H1 (cell line): Measurements from ENCODE around the gene RPUSD1. TPM values are rescaled to one million over a fixed set of nuclear protein-coding genes. Genes with fewer than 3 reads are reported as not detected.

Source experiments
- CTCF ChIA-PET: fragments of 300-600 bp; sonication (Branson Sonifier 250); formaldehyde crosslinking; loops from one replicate; lab custom pipeline; 2021; ENCODE audit not compliant: partially characterized antibody; lab: Charles Lee
- POLR2A ChIA-PET: fragments of 300-600 bp; sonication (Branson Sonifier 250); formaldehyde crosslinking; loops from one replicate; lab custom pipeline; 2021; ENCODE audit warnings: inconsistent platforms; ENCODE audit not compliant: partially characterized antibody; lab: Charles Lee
- DNase-seq, 2 experiments: peaks; one replicate each; pipeline versions ENCODE4 v3.0.0 to v3.0.0-alpha.2; 2010 to 2022; ENCODE audit warnings: low spot score in 2 of 2, low read depth in 1 of 2, mixed read lengths in 1 of 2
- FAIRE-seq: peaks from 2 replicates; lab custom pipeline; 2011; peaks lifted over from hg19 to GRCh38; lab: Jason Lieb, UNC
- H2AFZ ChIP-seq: 2 replicates; pipeline ENCODE4 v1.8.1; 2012; ENCODE audit warnings: low read length, inconsistent platforms
- H2AK5ac ChIP-seq: 2 replicates; pipeline ENCODE4 v1.6.1; 2013; ENCODE audit warnings: low read depth, low read length
- H2BK120ac ChIP-seq: replicated peaks from 2 replicates; pipeline ENCODE3; 2013; ENCODE audit warnings: low read depth, low read length, inconsistent platforms
- H2BK12ac ChIP-seq: 2 replicates; pipeline ENCODE4 v1.6.1; 2013; ENCODE audit warnings: low read depth, low read length
- H2BK15ac ChIP-seq: 2 replicates; pipeline ENCODE4 v1.6.1; 2013; ENCODE audit warnings: low read length
- H2BK20ac ChIP-seq: 2 replicates; pipeline ENCODE4 v1.6.1; 2013; ENCODE audit warnings: low read length
- H2BK5ac ChIP-seq: 2 replicates; pipeline ENCODE4 v1.6.1; 2013; ENCODE audit warnings: low read depth, low read length
- H3K14ac ChIP-seq: 2 replicates; pipeline ENCODE4 v1.6.1; 2013; ENCODE audit warnings: inconsistent platforms; ENCODE audit not compliant: insufficient read length
- H3K18ac ChIP-seq: 2 replicates; pipeline ENCODE4 v1.6.1; 2013; ENCODE audit warnings: low read length; ENCODE audit errors: extremely low read depth
- H3K23ac ChIP-seq: 2 replicates; pipeline ENCODE4 v1.6.1; 2013; ENCODE audit warnings: inconsistent platforms; ENCODE audit not compliant: insufficient read length
- H3K23me2 ChIP-seq: 2 replicates; pipeline ENCODE4 v1.6.1; 2013; ENCODE audit warnings: low read depth, low read length
- H3K27ac ChIP-seq: 2 replicates; pipeline ENCODE4 v1.6.1; 2011; ENCODE audit warnings: low read depth, low read length, inconsistent platforms
- H3K27me3 ChIP-seq, 4 experiments: replicated peaks in 1 of 4; 1 replicate in 1 of 4; 2 replicates in 3 of 4; pipeline versions ENCODE4 v1.6.1 to v1.8.1; 2011 to 2013; ENCODE audit warnings: low read length in 3 of 4, mild to moderate bottlenecking in 3 of 4, inconsistent platforms in 2 of 4, mixed read lengths in 2 of 4, moderate library complexity in 1 of 4; ENCODE audit not compliant: control insufficient read depth in 3 of 4, insufficient read depth in 3 of 4; ENCODE audit errors: extremely low read depth in 1 of 4
- H3K36me3 ChIP-seq, 4 experiments: 2 replicates each; pipeline versions ENCODE4 v1.6.1 to v1.8.1; 2011 to 2013; ENCODE audit warnings: mild to moderate bottlenecking in 4 of 4, low read length in 3 of 4, moderate library complexity in 2 of 4, control low read depth in 1 of 4, inconsistent platforms in 1 of 4; ENCODE audit not compliant: insufficient read depth in 4 of 4, control insufficient read depth in 2 of 4
- H3K4ac ChIP-seq: replicated peaks from 2 replicates; pipeline ENCODE3; 2013; ENCODE audit warnings: low read length, low read depth, mixed read lengths, inconsistent platforms; ENCODE audit not compliant: insufficient read length
- H3K4me1 ChIP-seq, 4 experiments: replicated peaks in 1 of 4; 1 replicate in 1 of 4; 2 replicates in 3 of 4; pipeline versions ENCODE4 v1.6.1 to v1.8.1; 2011 to 2013; ENCODE audit warnings: low read length in 3 of 4, inconsistent platforms in 2 of 4, mixed read lengths in 1 of 4; ENCODE audit not compliant: insufficient read depth in 4 of 4, control insufficient read depth in 3 of 4
- H3K4me2 ChIP-seq, 2 experiments: 2 replicates each; pipeline versions ENCODE4 v1.6.1 to v1.8.1; 2011 to 2013; ENCODE audit warnings: low read depth in 2 of 2, low read length in 2 of 2, control low read depth in 1 of 2, inconsistent platforms in 1 of 2, mild to moderate bottlenecking in 1 of 2; ENCODE audit not compliant: insufficient read depth in 1 of 2
- H3K4me3 ChIP-seq, 4 experiments: fragments of 200-600, 300-600 bp in 1 of 4; sonication (generic), shearing (Covaris generic), sonication (Bioruptor Twin) in 1 of 4; 2 replicates each; pipeline versions ENCODE4 v1.5.1 to v1.8.1; 2011 to 2016; ENCODE audit warnings: low read length in 4 of 4, low read depth in 3 of 4, control low read depth in 2 of 4, inconsistent platforms in 2 of 4, mild to moderate bottlenecking in 2 of 4, mixed read lengths in 1 of 4, moderate library complexity in 1 of 4; ENCODE audit not compliant: insufficient read depth in 2 of 4; ENCODE audit errors: extremely low read depth in 1 of 4
- H3K56ac ChIP-seq: replicated peaks from 2 replicates; pipeline ENCODE3; 2013; ENCODE audit warnings: low read depth, mild to moderate bottlenecking, mixed read lengths, low read length, inconsistent platforms; ENCODE audit not compliant: insufficient read length
- H3K79me1 ChIP-seq: 2 replicates; pipeline ENCODE4 v1.6.1; 2013; ENCODE audit warnings: low read depth, low read length, control low read depth
- H3K79me2 ChIP-seq, 2 experiments: 2 replicates each; pipeline versions ENCODE4 v1.6.1 to v1.8.1; 2012 to 2013; ENCODE audit warnings: low read length in 2 of 2, mild to moderate bottlenecking in 2 of 2, inconsistent platforms in 1 of 2; ENCODE audit not compliant: insufficient read depth in 2 of 2, control insufficient read depth in 1 of 2
- H3K9ac ChIP-seq, 4 experiments: replicated peaks in 1 of 4; 1 replicate in 1 of 4; 2 replicates in 3 of 4; pipeline versions ENCODE4 v1.6.1 to v1.8.1; 2011 to 2013; ENCODE audit warnings: low read depth in 3 of 4, low read length in 3 of 4, control low read depth in 2 of 4, mild to moderate bottlenecking in 2 of 4, moderate library complexity in 2 of 4, inconsistent platforms in 1 of 4; ENCODE audit errors: extremely low read depth in 1 of 4
- H3K9me3 ChIP-seq, 2 experiments: 2 replicates each; pipeline versions ENCODE4 v1.6.1 to v1.8.1; 2012 to 2013; ENCODE audit warnings: mild to moderate bottlenecking in 2 of 2, moderate library complexity in 2 of 2, control low read depth in 1 of 2, inconsistent platforms in 1 of 2, low read depth in 1 of 2, low read length in 1 of 2, mixed read lengths in 1 of 2; ENCODE audit not compliant: insufficient read depth in 2 of 2
- H4K20me1 ChIP-seq, 2 experiments: replicated peaks in 1 of 2; 2 replicates each; pipeline versions ENCODE3 to v1.8.1; 2011 to 2013; ENCODE audit warnings: inconsistent platforms in 2 of 2, low read length in 2 of 2, mild to moderate bottlenecking in 1 of 2; ENCODE audit not compliant: insufficient read depth in 2 of 2, control insufficient read depth in 1 of 2
- H4K5ac ChIP-seq: 2 replicates; pipeline ENCODE4 v1.6.1; 2013; ENCODE audit warnings: low read length, low read depth, mixed read lengths, inconsistent platforms; ENCODE audit not compliant: insufficient read length
- H4K8ac ChIP-seq: 2 replicates; pipeline ENCODE4 v1.8.0; 2013; ENCODE audit warnings: mild to moderate bottlenecking, moderate library complexity, low read length, inconsistent platforms; ENCODE audit not compliant: insufficient read depth; ENCODE audit errors: extremely low read depth
- H4K91ac ChIP-seq: replicated peaks from 2 replicates; pipeline ENCODE3; 2013; ENCODE audit warnings: low read length, mixed read lengths, inconsistent platforms; ENCODE audit not compliant: insufficient read length
- ATF2 ChIP-seq: IDR thresholded peaks from 2 replicates; pipeline ENCODE4 v1.6.1; 2012; ENCODE audit warnings: low read length, inconsistent platforms
- ATF3 ChIP-seq: IDR thresholded peaks from 2 replicates; pipeline ENCODE4 v1.6.1; 2011; ENCODE audit warnings: low read depth, mild to moderate bottlenecking, low read length; ENCODE audit not compliant: insufficient read depth
- BRCA1 ChIP-seq: IDR thresholded peaks from 2 replicates; pipeline ENCODE4 v1.6.1; 2012; ENCODE audit warnings: low read depth, low read length, improper control_type of control experiment
- CEBPB ChIP-seq: IDR thresholded peaks from 2 replicates; pipeline ENCODE4 v1.6.1; 2012; ENCODE audit warnings: low read depth, low read length
- CTBP2 ChIP-seq: IDR thresholded peaks from 2 replicates; pipeline ENCODE4 v1.7.0; 2011; ENCODE audit warnings: borderline replicate concordance, mild to moderate bottlenecking, moderate library complexity, mixed read lengths, low read length; ENCODE audit not compliant: insufficient read depth, insufficient read length
- EP300 ChIP-seq, 2 experiments: IDR thresholded peaks; 1 replicate in 1 of 2; 2 replicates in 1 of 2; pipeline ENCODE4 v1.6.1; 2011 to 2012; ENCODE audit warnings: low read depth in 2 of 2, low read length in 2 of 2, mild to moderate bottlenecking in 2 of 2, borderline replicate concordance in 1 of 2, inconsistent platforms in 1 of 2, moderate library complexity in 1 of 2
- GTF2F1 ChIP-seq: IDR thresholded peaks from 2 replicates; pipeline ENCODE4 v1.6.1; 2012; ENCODE audit warnings: low read depth, low read length, improper control_type of control experiment, borderline replicate concordance
- PHF8 ChIP-seq: fragments of 200-600 bp; sonication (generic); conservative IDR thresholded peaks from 2 replicates; pipeline ENCODE4 v1.7.1; 2012; ENCODE audit warnings: low read depth, mild to moderate bottlenecking, inconsistent platforms, low read length, moderate library complexity
- POLR2A ChIP-seq, 2 experiments: IDR thresholded peaks; 1 replicate in 1 of 2; 2 replicates in 1 of 2; pipeline ENCODE4 v1.6.1; 2011; ENCODE audit warnings: low read depth in 2 of 2, low read length in 2 of 2, mild to moderate bottlenecking in 2 of 2; ENCODE audit errors: control extremely low read depth in 1 of 2
- SAP30 ChIP-seq: fragments of 300-600 bp; sonication (generic); IDR thresholded peaks from 2 replicates; pipeline ENCODE4 v1.7.1; 2012; ENCODE audit warnings: low read length, moderate library complexity, mild to moderate bottlenecking, inconsistent platforms; ENCODE audit not compliant: insufficient read depth, insufficient replicate concordance
- SP1 ChIP-seq: IDR thresholded peaks from 2 replicates; pipeline ENCODE4 v1.6.1; 2011; ENCODE audit warnings: low read depth, low read length
- WGBS, 2 experiments: shearing (Covaris generic) in 1 of 2; methylation state at CpG; one replicate each; pipeline versions ENCODE4 v1.1.6 to v1.1.7; 2013 to 2015; ENCODE audit warnings: low lambda C conversion rate in 2 of 2, mixed read lengths in 2 of 2, inconsistent platforms in 1 of 2, low coverage in 1 of 2, missing lambda C conversion rate in 1 of 2; ENCODE audit not compliant: insufficient replicate concordance in 2 of 2, insufficient coverage in 1 of 2, insufficient read length in 1 of 2; ENCODE audit errors: extremely low coverage in 1 of 2, missing lambda C conversion rate in 1 of 2; 5-methylcytosine and 5-hydroxymethylcytosine counted together
- polyA plus RNA-seq, 7 experiments: library from polyadenylated mRNA; depleted of rRNA in 3 of 7; stranded (reverse) in 5 of 7; unstranded in 2 of 7; fragments of >200 nt in 5 of 7; fragments of 200-250 nt in 2 of 7; gene quantifications; 1 replicate in 5 of 7; 2 replicates in 1 of 7; 4 replicates in 1 of 7; pipeline versions ENCODE4 v1.2.1 to v1.2.3, GENCODE V29; 2011 to 2013; ENCODE audit warnings: missing spikeins in 2 of 7, mixed read lengths in 2 of 7
- total RNA-seq: library from RNA; stranded (reverse); fragmentation: NEBNext Ultra II Directional; extraction: Animal tissue kit (Norgen Biotek cat#: 25700); gene quantifications from 2 replicates; pipeline ENCODE4 v1.2.1, GENCODE V29; 2021

RPUSD1 gene
- total and polyA plus RNA-seq, 2 of the 8 experiments (the other 6 are each of a cell fraction or from before 2014, with no cell fraction given), result 32.2 to 61.8 TPM

GRCh38 chr16:770411-770810 lies 17.8 kb downstream of the RPUSD1 start:
- no peak for FAIRE-seq
- CTCF ChIA-PET, result interaction anchor here (0.6 to 1.7 kb wide), 3 partner anchors 9 to 60 kb away, joined by 3 to 5 read pairs (median 4); no protein-coding TSS in a partner anchor
- WGBS, 2 experiments, result 89% methylated on average over 4 of the region's 13 CpGs; no CpG with 5 or more reads in 1 of the 2 experiments
- TF ChIP-seq BRCA1 (no peak), SP1 (no peak), SAP30 (no peak), CEBPB (no peak), ATF3 (no peak), PHF8 (no peak), EP300 (IDR thresholded peaks at IDR 0.05; ENCODE audit: borderline replicate concordance in 1 of 2, low read depth in 2 of 2, low read length in 2 of 2) (no peak), ATF2 (no peak), CTBP2 (no peak), GTF2F1 (no peak), POLR2A (IDR thresholded peaks at IDR 0.05; ENCODE audit: control extremely low read depth in 1 of 2, low read depth in 2 of 2, low read length in 2 of 2) (no peak)

More at GRCh38 chr16:770411-770810, 17.8 kb downstream of the RPUSD1 start:
- Histone ChIP-seq H3K18ac (no peak overlapping the region), H2BK12ac (no peak overlapping the region), H4K91ac (no peak overlapping the region), H3K9me3 (no peaks in the 10 kb centered on the region), H3K56ac (no peak overlapping the region), H3K9ac (no peak overlapping the region), H3K79me1 (no peaks in the 10 kb centered on the region), H4K8ac (no peak overlapping the region), H3K27me3 (no peaks in the 10 kb centered on the region), H4K20me1 (no peaks in the 10 kb centered on the region), H3K23ac (no peak overlapping the region), H3K4me3 (no peak overlapping the region), H2BK120ac (no peak overlapping the region), H3K4ac (no peak overlapping the region), H2AK5ac (no peak overlapping the region), H4K5ac (no peak overlapping the region), H3K23me2 (no peaks in the 10 kb centered on the region; the same call in 1 of the 2 replicates), H3K79me2 (no peaks in the 10 kb centered on the region), H3K4me2 (no peak overlapping the region), H2BK15ac (no peak overlapping the region), H3K36me3 (no peaks in the 10 kb centered on the region), H2BK20ac (no peak overlapping the region), H2BK5ac (no peak overlapping the region), H3K14ac (no peak overlapping the region), H3K27ac (no peak overlapping the region), H3K4me1 (peaks cover 0 to 8% (median 6%) of the 10 kb centered on the region in 4 experiments; a peak in 5 of 7 replicates), H2AFZ (no peak overlapping the region)
- DNase-seq, result no peak
- POLR2A ChIA-PET, result interaction anchor here (0.8 to 2.3 kb wide), 6 partner anchors 11 to 49 kb away, joined by 3 to 7 read pairs (median 4); partner anchors contain the start of gene ANTKMT
